GM18907 (cell line): ENCODE data around the gene OR1L6.

Experiments
- ATAC-seq: cut with Tn5 transposase; IDR thresholded peaks from one replicate; pipeline ENCODE4 v1.9.1; 2021; ENCODE audit warnings: mild to moderate bottlenecking, moderate library complexity; ENCODE audit not compliant: unreplicated experiment

Gene OR1L6

GRCh38 chr9:122742003-122742402, at the start of gene OR1L6:
TSS of gene OR1L6 (plus strand) at chr9:122742303. CDS start at chr9:122749848, 7,545 bp downstream.
- ATAC-seq, result no peak

GRCh38 chr9:122695696-122696095, 46.4 kb upstream of the OR1L6 start:
- ATAC-seq, result no peak

GRCh38 chr9:122718038-122718437, 24.1 kb upstream of the OR1L6 start:
- no peak for ATAC-seq

GRCh38 chr9:122719218-122719617, 22.9 kb upstream of the OR1L6 start:
- no peak for ATAC-seq

- no peak for ATAC-seq
Measured at GRCh38 chr9:122723690-122724089, 18.4 kb upstream of the OR1L6 start, which contains the start of gene OR1L4. TSS of gene OR1L4 (plus strand) at chr9:122723990. CDS start at chr9:122723990, 0 bp downstream.

- ATAC-seq, result no peak
Measured at GRCh38 chr9:122754825-122755224, 12.7 kb downstream of the OR1L6 start.

- ATAC-seq, result no peak
Measured at GRCh38 chr9:122767817-122768216, 25.7 kb downstream of the OR1L6 start.

GRCh38 chr9:122777052-122777451, 34.9 kb downstream of the OR1L6 start:
- no peak for ATAC-seq

GRCh38 chr9:122777935-122778627, 36.0 kb downstream of the OR1L6 start:
- no peak for ATAC-seq

- ATAC-seq, result no peak
Measured at GRCh38 chr9:122779181-122779580, 37.1 kb downstream of the OR1L6 start.

- ATAC-seq, result no peak
Measured at GRCh38 chr9:122780026-122780425, 37.9 kb downstream of the OR1L6 start.

- no peak for ATAC-seq
Measured at GRCh38 chr9:122781671-122782070, 39.6 kb downstream of the OR1L6 start.

- ATAC-seq, result no peak
Measured at GRCh38 chr9:122785269-122785668, 43.2 kb downstream of the OR1L6 start.

GRCh38 chr9:122786338-122786737, 44.2 kb downstream of the OR1L6 start:
- no peak for ATAC-seq

- ATAC-seq, result no peak
Measured at GRCh38 chr9:122788831-122789230, 46.7 kb downstream of the OR1L6 start, which contains the start of gene OR5C1. TSS of gene OR5C1 (plus strand) at chr9:122788933. CDS start at chr9:122788933, 0 bp downstream.

GRCh38 chr9:122789256-122790046, 47.3 kb downstream of the OR1L6 start:
- no peak for ATAC-seq

- ATAC-seq, result no peak
Measured at GRCh38 chr9:122791872-122792669, 50.0 kb downstream of the OR1L6 start.

- ATAC-seq, result no peak
Measured at GRCh38 chr9:122797316-122798063, 55.4 kb downstream of the OR1L6 start.
